ENCODE data around the gene GATB. TPM values are rescaled to one million over a fixed set of nuclear protein-coding genes. Genes with fewer than 3 reads are reported as not detected.

Gene GATB
- total and polyA plus RNA-seq, 10 donors: 12.6 to 22.7 (median 17.8) TPM

DNA sequence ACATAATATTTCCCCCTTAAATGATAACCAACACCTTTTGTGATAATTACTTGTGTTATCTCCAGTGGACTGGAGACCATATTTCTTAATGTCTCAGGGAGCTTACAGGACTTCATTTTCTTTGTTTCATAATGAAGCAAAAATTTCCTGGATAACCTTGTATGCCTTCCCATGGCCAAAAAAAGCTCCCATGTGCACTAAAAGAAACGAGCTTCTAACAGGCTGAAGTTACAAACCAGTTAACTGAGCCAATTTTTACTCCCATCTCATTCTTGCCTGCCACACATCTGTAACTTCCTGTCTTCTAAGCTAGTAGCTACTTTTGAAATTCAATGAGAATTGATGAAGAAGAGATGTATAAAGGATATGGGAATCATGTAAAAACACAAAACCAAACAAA lies 32.8 kb downstream of the GATB start:
- Histone ChIP-seq H3K9me3 (no peaks in the 10 kb centered on the region), H3K27ac (no peak overlapping the region), H3K27me3 (replicated peaks in 1 of 7) (no peaks in the 10 kb centered on the region), H3K4me3 (no peak overlapping the region), H3K4me1 (no peaks in the 10 kb centered on the region), H3K36me3 (peaks cover 0 to 11% (median 0%) of the 10 kb centered on the region in 6 donors)
- 40 to 80% (median 48%) methylated on average over 1 of the region's 1 CpG for WGBS, 5 donors
- TF ChIP-seq POLR2AphosphoS5 (IDR thresholded peaks at IDR 0.05) (no peak), POLR2A (IDR thresholded peaks at IDR 0.05) (no peak)
- TF ChIP-seq, protein P1, sequence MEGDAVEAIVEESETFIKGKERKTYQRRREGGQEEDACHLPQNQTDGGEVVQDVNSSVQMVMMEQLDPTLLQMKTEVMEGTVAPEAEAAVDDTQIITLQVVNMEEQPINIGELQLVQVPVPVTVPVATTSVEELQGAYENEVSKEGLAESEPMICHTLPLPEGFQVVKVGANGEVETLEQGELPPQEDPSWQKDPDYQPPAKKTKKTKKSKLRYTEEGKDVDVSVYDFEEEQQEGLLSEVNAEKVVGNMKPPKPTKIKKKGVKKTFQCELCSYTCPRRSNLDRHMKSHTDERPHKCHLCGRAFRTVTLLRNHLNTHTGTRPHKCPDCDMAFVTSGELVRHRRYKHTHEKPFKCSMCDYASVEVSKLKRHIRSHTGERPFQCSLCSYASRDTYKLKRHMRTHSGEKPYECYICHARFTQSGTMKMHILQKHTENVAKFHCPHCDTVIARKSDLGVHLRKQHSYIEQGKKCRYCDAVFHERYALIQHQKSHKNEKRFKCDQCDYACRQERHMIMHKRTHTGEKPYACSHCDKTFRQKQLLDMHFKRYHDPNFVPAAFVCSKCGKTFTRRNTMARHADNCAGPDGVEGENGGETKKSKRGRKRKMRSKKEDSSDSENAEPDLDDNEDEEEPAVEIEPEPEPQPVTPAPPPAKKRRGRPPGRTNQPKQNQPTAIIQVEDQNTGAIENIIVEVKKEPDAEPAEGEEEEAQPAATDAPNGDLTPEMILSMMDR (IDR thresholded peaks at IDR 0.05 in 8 of 11, conservative IDR thresholded peaks at IDR 0.05 in 3 of 11): no peak
- intact Hi-C loops (cut with DNase I; ENCODE audit: low total_unique reads): no loop called here
- no peak for DNase-seq

DNA sequence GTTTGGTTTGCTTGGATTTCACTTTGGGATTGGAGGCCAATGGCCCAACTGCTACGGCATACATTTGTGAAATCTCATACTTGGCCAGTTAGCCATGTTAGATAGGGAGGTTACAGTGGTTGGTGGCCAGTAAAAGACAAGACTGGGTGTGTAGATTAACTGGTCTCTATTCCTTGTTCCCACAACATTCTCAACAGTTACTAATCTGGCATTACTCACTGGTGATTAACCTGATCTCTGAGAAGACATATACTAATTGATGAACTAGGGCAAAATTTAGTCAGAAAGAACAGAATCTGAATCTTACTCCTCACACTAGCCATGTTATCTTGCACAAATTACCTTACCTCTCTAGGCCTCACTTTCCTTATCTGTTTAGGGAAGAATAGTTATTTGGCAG lies 33.4 kb downstream of the GATB start:
- H3K27me3 ChIP-seq (replicated peaks in 1 of 7): no peaks in the 10 kb centered on the region
- H3K4me1 ChIP-seq: no peaks in the 10 kb centered on the region
- H3K4me3 ChIP-seq: no peak overlapping the region
- H3K9me3 ChIP-seq: no peaks in the 10 kb centered on the region
- H3K36me3 ChIP-seq: peaks cover 0 to 18% (median 0%) of the 10 kb centered on the region in 6 donors
- WGBS, 5 donors: 82 to 100% (median 96%) methylated on average over 1 of the region's 1 CpG
- DNase-seq: no peak
- no peak overlapping the region for H3K27ac ChIP-seq
- intact Hi-C loops (cut with DNase I; ENCODE audit: low total_unique reads): no loop called here
- no peak for TF ChIP-seq POLR2A (IDR thresholded peaks at IDR 0.05)
- TF ChIP-seq POLR2AphosphoS5 (IDR thresholded peaks at IDR 0.05): no peak
- TF ChIP-seq, protein P1 (IDR thresholded peaks at IDR 0.05 in 8 of 11, conservative IDR thresholded peaks at IDR 0.05 in 3 of 11): no peak

DNA sequence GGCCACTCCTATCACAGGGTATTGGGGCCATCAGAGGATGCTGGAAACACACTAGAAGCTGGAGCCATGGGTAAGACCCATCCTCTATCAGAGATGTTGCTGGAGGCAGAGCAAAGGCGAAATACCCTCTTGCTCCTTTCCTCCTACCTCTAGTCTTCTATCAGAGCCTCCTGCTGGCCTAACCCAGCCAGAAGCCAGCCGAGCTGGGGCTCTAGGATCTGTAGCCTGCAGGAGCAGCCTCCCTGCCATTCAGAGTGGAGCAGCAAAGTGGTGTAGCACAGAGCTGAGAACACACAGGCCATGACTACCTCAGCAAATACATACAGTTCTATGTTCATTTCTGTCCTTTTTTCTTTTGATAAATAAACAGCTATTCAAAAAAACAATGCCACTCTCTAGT lies 35.7 kb downstream of the GATB start:
- TF ChIP-seq POLR2A (IDR thresholded peaks at IDR 0.05): no peak
- no peak for TF ChIP-seq POLR2AphosphoS5 (IDR thresholded peaks at IDR 0.05)
- TF ChIP-seq, protein P1 (IDR thresholded peaks at IDR 0.05 in 8 of 11, conservative IDR thresholded peaks at IDR 0.05 in 3 of 11): no peak
- H3K27me3 ChIP-seq (replicated peaks in 1 of 7): no peaks in the 10 kb centered on the region
- H3K36me3 ChIP-seq: peaks cover 0 to 31% (median under 1%) of the 10 kb centered on the region in 6 donors
- H3K4me1 ChIP-seq: no peaks in the 10 kb centered on the region
- DNase-seq: no peak
- no peak overlapping the region for H3K4me3 ChIP-seq
- intact Hi-C loops (cut with DNase I; ENCODE audit: low total_unique reads): no loop called here
- H3K27ac ChIP-seq: no peak overlapping the region
- no peaks in the 10 kb centered on the region for H3K9me3 ChIP-seq
- 81 to 96% (median 92%) methylated on average over 2 of the region's 2 CpGs for WGBS, 5 donors

DNA sequence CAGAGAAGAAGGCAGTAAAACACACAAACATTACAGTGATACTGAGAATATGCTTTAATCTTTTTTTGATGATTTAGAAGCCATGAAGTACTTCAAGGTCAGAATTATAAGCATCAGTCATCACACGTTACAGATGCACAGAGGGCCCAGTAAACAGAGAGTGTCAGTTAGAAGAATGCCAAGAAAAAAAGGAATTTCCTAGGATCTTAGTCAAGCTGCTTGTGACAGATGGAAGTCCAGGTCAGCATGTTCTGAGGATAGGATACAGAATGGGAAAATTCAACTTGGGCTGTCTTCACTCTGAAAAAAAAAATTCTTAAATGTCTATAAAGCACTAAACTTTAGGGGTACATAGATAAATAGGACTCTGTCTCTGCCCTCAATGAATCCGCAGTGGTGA lies 38.9 kb downstream of the GATB start:
- 87 to 95% (median 93%) methylated on average over 2 of the region's 2 CpGs for WGBS, 5 donors
- Histone ChIP-seq H3K4me1 (no peaks in the 10 kb centered on the region), H3K9me3 (no peaks in the 10 kb centered on the region), H3K4me3 (no peak overlapping the region), H3K27me3 (replicated peaks in 1 of 7) (no peaks in the 10 kb centered on the region), H3K36me3 (peaks cover 0 to 55% (median 9%) of the 10 kb centered on the region in 6 donors), H3K27ac (no peak overlapping the region)
- TF ChIP-seq, protein P1 (IDR thresholded peaks at IDR 0.05 in 8 of 11, conservative IDR thresholded peaks at IDR 0.05 in 3 of 11): no peak
- TF ChIP-seq POLR2AphosphoS5 (IDR thresholded peaks at IDR 0.05) (no peak), POLR2A (IDR thresholded peaks at IDR 0.05) (no peak)
- DNase-seq: no peak
- intact Hi-C loops (cut with DNase I; ENCODE audit: low total_unique reads): no loop called here
